ENCODE data around the gene THSD4. TPM values are rescaled to one million over a fixed set of nuclear protein-coding genes. Genes with fewer than 3 reads are reported as not detected.

THSD4 gene
- total RNA-seq, 4 donors from 2014 or later, result 39.4 to 232 (median 127) TPM

DNA sequence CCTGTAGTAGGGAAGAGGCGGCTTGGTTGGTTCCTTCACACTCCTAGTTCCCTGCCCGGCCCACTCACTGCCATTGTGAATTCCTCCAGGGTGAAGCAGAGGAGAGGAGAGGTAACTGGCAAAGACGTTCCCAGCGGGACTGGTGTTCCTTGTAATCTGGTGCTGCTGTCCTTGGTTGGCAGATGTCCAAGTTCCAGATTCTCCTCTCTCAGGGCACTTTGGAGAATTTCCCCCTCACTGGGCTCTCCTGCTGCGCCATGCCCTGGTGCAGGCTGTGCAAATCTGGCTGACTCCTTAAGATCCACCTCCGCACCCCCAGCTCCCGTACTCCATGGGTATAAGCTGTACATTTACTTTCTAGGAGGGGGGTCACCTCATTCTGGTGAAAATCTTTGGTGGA lies 37.3 kb downstream of the THSD4 start:
- H3K36me3 ChIP-seq, result peaks cover 0 to 20% (median 0%) of the 10 kb centered on the region in 3 donors
- no peak overlapping the region for H3K27ac ChIP-seq
- DNase-seq, result no peak
- H3K4me3 ChIP-seq, result no peak overlapping the region
- no peaks in the 10 kb centered on the region for H3K9me3 ChIP-seq
- peaks cover 0 to 24% (median 8%) of the 10 kb centered on the region in 3 donors for H3K4me1 ChIP-seq
- TF ChIP-seq POLR2A (IDR thresholded peaks at IDR 0.05), result no peak
- TF ChIP-seq, protein P1, sequence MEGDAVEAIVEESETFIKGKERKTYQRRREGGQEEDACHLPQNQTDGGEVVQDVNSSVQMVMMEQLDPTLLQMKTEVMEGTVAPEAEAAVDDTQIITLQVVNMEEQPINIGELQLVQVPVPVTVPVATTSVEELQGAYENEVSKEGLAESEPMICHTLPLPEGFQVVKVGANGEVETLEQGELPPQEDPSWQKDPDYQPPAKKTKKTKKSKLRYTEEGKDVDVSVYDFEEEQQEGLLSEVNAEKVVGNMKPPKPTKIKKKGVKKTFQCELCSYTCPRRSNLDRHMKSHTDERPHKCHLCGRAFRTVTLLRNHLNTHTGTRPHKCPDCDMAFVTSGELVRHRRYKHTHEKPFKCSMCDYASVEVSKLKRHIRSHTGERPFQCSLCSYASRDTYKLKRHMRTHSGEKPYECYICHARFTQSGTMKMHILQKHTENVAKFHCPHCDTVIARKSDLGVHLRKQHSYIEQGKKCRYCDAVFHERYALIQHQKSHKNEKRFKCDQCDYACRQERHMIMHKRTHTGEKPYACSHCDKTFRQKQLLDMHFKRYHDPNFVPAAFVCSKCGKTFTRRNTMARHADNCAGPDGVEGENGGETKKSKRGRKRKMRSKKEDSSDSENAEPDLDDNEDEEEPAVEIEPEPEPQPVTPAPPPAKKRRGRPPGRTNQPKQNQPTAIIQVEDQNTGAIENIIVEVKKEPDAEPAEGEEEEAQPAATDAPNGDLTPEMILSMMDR (IDR thresholded peaks at IDR 0.05), result no peak
- WGBS, 2 donors, result 86 to 87% methylated on average over 6 to 7 of the region's 7 CpGs
- no peaks in the 10 kb centered on the region for H3K27me3 ChIP-seq
- intact Hi-C loops (cut with DNase I), result no loop called here

DNA sequence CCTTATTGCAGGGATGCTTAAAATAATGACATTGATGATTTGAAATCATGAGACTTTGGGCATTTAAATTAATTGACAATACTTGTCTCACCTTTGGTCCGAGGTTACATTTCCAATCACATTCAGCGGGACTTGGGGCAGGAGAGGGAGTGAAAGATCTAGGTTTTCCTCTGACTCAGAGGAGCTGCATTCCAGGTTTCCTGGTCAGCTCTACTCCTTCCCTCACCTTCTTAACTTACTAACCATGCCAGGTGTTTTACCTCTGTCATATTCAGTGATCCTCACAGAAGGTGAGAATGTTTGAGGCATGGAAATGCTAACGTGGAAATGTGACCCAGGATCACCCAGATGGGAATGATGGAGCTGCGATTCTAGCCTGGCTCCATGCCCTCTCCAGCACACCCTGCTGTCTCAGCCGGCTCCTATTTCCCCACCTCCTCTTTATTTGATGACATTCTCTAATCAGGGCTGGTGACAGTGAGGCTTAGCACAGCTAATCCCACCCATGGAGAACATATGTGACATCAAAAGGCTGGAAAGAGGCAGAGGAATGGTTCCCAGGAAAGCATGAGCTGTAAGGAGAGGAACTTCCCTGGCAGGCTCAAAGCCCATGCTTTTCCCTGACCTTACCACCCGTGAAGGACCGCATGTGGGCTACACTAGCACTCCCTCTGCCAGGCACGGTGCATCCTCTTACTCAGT lies 38.7 kb downstream of the THSD4 start:
- TF ChIP-seq, protein P1 (IDR thresholded peaks at IDR 0.05), result no peak
- no peak for TF ChIP-seq POLR2A (IDR thresholded peaks at IDR 0.05)
- Histone ChIP-seq H3K27me3 (no peaks in the 10 kb centered on the region), H3K36me3 (peaks cover 0 to 20% (median 0%) of the 10 kb centered on the region in 3 donors), H3K4me1 (peaks cover 0 to 24% (median 8%) of the 10 kb centered on the region in 3 donors), H3K4me3 (no peak overlapping the region), H3K9me3 (no peaks in the 10 kb centered on the region), H3K27ac (no peak overlapping the region)
- DNase-seq, result no peak
- intact Hi-C loops (cut with DNase I), result no loop called here
- WGBS, 2 donors, result 65 to 69% methylated on average over 8 of the region's 8 CpGs

DNA sequence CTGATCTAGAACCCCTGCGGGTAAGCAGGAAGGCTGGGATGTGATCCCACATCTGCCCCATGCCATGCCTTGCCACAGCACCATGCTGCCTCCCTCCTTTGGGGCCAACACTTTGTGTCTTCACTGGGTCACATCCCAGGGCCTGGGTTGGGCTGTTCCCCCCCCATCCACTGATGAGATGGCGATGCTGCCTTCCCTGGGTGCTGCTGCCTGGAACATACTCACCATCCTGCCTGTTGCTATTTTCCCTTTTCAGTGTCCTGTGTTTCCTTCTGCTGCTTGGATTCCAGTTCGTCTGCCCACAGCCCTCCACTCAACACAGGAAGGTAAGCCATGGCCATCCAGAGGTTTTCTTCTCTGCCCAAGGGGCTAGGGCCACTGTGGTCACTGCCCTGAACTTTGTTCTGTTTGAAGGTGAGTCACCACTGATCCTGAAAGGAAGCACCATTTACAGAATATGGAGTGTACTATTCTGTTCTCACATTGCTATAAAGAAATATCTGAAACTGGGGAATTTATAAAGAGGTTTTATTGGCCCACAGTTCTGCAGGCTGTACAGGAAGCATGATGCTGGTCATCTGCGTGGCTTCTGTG lies 39.4 kb downstream of the THSD4 start:
- Histone ChIP-seq H3K4me1 (peaks cover 0 to 22% (median 5%) of the 10 kb centered on the region in 3 donors), H3K4me3 (no peak overlapping the region), H3K36me3 (peaks cover 0 to 20% (median 0%) of the 10 kb centered on the region in 3 donors), H3K27me3 (no peaks in the 10 kb centered on the region), H3K27ac (no peak overlapping the region), H3K9me3 (no peaks in the 10 kb centered on the region)
- 89 to 91% methylated on average over 4 of the region's 4 CpGs for WGBS, 2 donors
- intact Hi-C loops (cut with DNase I), result no loop called here
- TF ChIP-seq, protein P1 (IDR thresholded peaks at IDR 0.05), result no peak
- TF ChIP-seq POLR2A (IDR thresholded peaks at IDR 0.05), result no peak
- no peak for DNase-seq

DNA sequence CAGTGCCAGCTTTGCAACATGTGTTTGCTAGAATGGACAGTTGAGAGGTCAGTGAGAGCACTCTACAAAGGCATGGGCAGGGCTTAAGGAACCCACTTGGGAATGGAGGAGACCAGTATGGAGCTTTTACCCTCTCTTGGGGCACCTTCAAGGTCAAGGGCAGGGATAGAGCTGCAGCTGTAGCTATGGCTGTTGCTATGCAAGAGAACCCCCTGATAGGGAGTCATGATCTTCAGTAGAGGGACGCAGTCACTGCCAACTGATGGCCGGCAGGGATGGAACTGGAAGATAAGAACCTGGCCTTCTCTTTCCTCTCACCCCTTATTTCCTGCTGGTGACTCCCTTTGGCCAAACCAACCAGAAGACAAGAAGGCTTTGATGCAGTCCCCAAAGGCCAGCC lies 40.3 kb downstream of the THSD4 start:
- no peak for TF ChIP-seq POLR2A (IDR thresholded peaks at IDR 0.05)
- TF ChIP-seq, protein P1 (IDR thresholded peaks at IDR 0.05), result no peak
- no peak for DNase-seq
- 83 to 100% methylated on average over 1 of the region's 2 CpGs for WGBS, 2 donors
- no peak overlapping the region for H3K27ac ChIP-seq
- H3K4me1 ChIP-seq, result peaks cover 0 to 13% (median 2%) of the 10 kb centered on the region in 3 donors
- intact Hi-C loops (cut with DNase I), result no loop called here
- H3K27me3 ChIP-seq, result no peaks in the 10 kb centered on the region
- peaks cover 0 to 20% (median 0%) of the 10 kb centered on the region in 3 donors for H3K36me3 ChIP-seq
- H3K9me3 ChIP-seq, result no peaks in the 10 kb centered on the region
- H3K4me3 ChIP-seq, result no peak overlapping the region

DNA sequence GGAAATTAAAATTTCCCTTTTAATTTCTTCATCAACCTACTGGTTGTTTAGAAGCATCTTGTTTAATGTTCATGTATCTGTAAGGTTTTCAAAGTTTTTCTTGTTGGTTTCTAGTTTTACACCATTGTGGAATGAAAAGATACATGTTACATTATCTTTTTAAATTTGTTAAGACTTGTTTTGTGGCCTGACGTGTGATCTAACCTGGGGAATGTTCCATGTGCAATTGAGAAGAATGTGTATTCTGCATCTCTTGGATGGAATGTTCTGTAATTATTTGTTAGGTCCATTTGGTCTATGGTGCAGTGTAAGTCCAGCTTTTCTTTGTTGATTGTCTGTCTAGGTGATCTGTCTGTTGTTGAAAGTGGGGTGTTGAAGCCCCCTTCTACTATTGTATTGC lies 45.7 kb downstream of the THSD4 start:
- TF ChIP-seq, protein P1 (IDR thresholded peaks at IDR 0.05), result no peak
- no peak for TF ChIP-seq POLR2A (IDR thresholded peaks at IDR 0.05)
- no peak for DNase-seq
- H3K4me3 ChIP-seq, result no peak overlapping the region
- H3K27ac ChIP-seq, result no peak overlapping the region
- no peaks in the 10 kb centered on the region for H3K4me1 ChIP-seq
- WGBS, 2 donors, result 52 to 60% methylated on average over 1 of the region's 1 CpG
- intact Hi-C loops (cut with DNase I), result no loop called here
- H3K36me3 ChIP-seq, result peaks cover 0 to 9% (median 0%) of the 10 kb centered on the region in 3 donors
- H3K27me3 ChIP-seq, result no peaks in the 10 kb centered on the region
- H3K9me3 ChIP-seq, result peaks cover 0 to 6% (median 0%) of the 10 kb centered on the region in 3 donors
